SK-N-SH (cell line): ENCODE data around the gene NUP42.

Experiments
- EP300 ChIP-seq, 2 experiments: IDR thresholded peaks; 2 replicates each; pipeline versions ENCODE4 v1.4.0 to v1.6.1; 2012; ENCODE audit warnings: borderline replicate concordance in 1 of 2, low read depth in 1 of 2, low read length in 1 of 2
- FOXJ3 ChIP-seq: sonication (generic); formaldehyde crosslinking; IDR thresholded peaks from 2 replicates; pipeline ENCODE4 v1.5.1; 2020; ENCODE audit warnings: mild to moderate bottlenecking, missing genetic modification reagents
- NFIC ChIP-seq: IDR thresholded peaks from 2 replicates; pipeline ENCODE4 v1.4.0; 2012; ENCODE audit warnings: borderline replicate concordance
- NRF1 ChIP-seq: IDR thresholded peaks from 2 replicates; pipeline ENCODE4 v1.6.1; 2012; ENCODE audit warnings: low read depth, mild to moderate bottlenecking, low read length
- RCOR1 ChIP-seq: fragments of 150-350 bp; IDR thresholded peaks from 2 replicates; pipeline ENCODE4 v1.6.1; 2017; ENCODE audit warnings: antibody characterized with exemption, low read length
- REST ChIP-seq: IDR thresholded peaks from 2 replicates; pipeline ENCODE4 v1.6.1; 2012; ENCODE audit warnings: mild to moderate bottlenecking, low read depth, low read length, moderate library complexity
- RFX5 ChIP-seq: IDR thresholded peaks from 2 replicates; pipeline ENCODE4 v1.6.1; 2012; ENCODE audit warnings: mild to moderate bottlenecking, improper control_type of control experiment, low read length
- SIN3A ChIP-seq: IDR thresholded peaks from 2 replicates; pipeline ENCODE4 v1.6.1; 2012; ENCODE audit warnings: low read depth, mild to moderate bottlenecking, low read length, moderate library complexity, borderline replicate concordance
- SMC3 ChIP-seq: IDR thresholded peaks from 2 replicates; pipeline ENCODE4 v1.6.1; 2012; ENCODE audit warnings: low read depth, low read length, improper control_type of control experiment
- TF ChIP-seq, protein P1 (sequence below): fragments of 200-600 bp; sonication (generic); IDR thresholded peaks from 2 replicates; pipeline ENCODE4 v1.6.1; 2017; ENCODE audit warnings: antibody characterized with exemption, mild to moderate bottlenecking, moderate library complexity
- TF ChIP-seq, protein P2 (sequence below): IDR thresholded peaks from 2 replicates; pipeline ENCODE4 v1.4.0; 2012; ENCODE audit warnings: low read depth, borderline replicate concordance
- TF ChIP-seq, protein P3 (sequence below): IDR thresholded peaks from 2 replicates; pipeline ENCODE4 v1.4.0; 2012; ENCODE audit warnings: low read depth, borderline replicate concordance

DNA sequence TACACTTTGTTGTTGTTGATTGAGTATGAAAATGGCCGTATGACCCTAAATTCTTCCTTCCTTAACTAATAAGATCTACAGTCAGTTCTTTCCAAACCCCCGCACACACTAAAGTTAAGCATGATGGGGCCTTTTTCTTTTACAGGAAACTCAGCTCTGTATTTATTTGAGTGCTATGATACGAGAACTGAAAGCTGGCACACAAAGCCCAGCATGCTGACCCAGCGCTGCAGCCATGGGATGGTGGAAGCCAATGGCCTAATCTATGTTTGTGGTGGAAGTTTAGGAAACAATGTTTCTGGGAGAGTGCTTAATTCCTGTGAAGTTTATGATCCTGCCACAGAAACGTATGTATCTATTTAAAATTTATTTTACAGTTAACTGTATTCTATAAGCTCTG lies 14.2 kb upstream of the NUP42 start:
- TF ChIP-seq, protein P1, sequence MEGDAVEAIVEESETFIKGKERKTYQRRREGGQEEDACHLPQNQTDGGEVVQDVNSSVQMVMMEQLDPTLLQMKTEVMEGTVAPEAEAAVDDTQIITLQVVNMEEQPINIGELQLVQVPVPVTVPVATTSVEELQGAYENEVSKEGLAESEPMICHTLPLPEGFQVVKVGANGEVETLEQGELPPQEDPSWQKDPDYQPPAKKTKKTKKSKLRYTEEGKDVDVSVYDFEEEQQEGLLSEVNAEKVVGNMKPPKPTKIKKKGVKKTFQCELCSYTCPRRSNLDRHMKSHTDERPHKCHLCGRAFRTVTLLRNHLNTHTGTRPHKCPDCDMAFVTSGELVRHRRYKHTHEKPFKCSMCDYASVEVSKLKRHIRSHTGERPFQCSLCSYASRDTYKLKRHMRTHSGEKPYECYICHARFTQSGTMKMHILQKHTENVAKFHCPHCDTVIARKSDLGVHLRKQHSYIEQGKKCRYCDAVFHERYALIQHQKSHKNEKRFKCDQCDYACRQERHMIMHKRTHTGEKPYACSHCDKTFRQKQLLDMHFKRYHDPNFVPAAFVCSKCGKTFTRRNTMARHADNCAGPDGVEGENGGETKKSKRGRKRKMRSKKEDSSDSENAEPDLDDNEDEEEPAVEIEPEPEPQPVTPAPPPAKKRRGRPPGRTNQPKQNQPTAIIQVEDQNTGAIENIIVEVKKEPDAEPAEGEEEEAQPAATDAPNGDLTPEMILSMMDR: no peak
- TF ChIP-seq REST (no peak), RFX5 (no peak), SIN3A (no peak), SMC3 (no peak), RCOR1 (no peak), NFIC (no peak), FOXJ3 (CRISPR knock-in tag) (no peak), EP300 (IDR thresholded peaks at IDR 0.05; ENCODE audit: borderline replicate concordance in 1 of 2, low read depth in 1 of 2, low read length in 1 of 2) (no peak), NRF1 (no peak)
- TF ChIP-seq, protein P2, sequence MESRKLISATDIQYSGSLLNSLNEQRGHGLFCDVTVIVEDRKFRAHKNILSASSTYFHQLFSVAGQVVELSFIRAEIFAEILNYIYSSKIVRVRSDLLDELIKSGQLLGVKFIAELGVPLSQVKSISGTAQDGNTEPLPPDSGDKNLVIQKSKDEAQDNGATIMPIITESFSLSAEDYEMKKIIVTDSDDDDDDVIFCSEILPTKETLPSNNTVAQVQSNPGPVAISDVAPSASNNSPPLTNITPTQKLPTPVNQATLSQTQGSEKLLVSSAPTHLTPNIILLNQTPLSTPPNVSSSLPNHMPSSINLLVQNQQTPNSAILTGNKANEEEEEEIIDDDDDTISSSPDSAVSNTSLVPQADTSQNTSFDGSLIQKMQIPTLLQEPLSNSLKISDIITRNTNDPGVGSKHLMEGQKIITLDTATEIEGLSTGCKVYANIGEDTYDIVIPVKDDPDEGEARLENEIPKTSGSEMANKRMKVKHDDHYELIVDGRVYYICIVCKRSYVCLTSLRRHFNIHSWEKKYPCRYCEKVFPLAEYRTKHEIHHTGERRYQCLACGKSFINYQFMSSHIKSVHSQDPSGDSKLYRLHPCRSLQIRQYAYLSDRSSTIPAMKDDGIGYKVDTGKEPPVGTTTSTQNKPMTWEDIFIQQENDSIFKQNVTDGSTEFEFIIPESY: no peak
- TF ChIP-seq, protein P3, sequence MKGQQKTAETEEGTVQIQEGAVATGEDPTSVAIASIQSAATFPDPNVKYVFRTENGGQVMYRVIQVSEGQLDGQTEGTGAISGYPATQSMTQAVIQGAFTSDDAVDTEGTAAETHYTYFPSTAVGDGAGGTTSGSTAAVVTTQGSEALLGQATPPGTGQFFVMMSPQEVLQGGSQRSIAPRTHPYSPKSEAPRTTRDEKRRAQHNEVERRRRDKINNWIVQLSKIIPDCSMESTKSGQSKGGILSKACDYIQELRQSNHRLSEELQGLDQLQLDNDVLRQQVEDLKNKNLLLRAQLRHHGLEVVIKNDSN: no peak
